Measurements from ENCODE around the gene DNAH3.

GRCh38 chr16:21100447-21100846 is 50.2 kb downstream of the DNAH3 start:
- TF ChIP-seq CTCF (conservative IDR thresholded peaks at IDR 0.05) (no peak), EZH2 (IDR thresholded peaks at IDR 0.05; ENCODE audit: low read depth) (no peak)

All from PC-9 (cell line).